ENCODE data around the gene CTSE. TPM values are rescaled to one million over a fixed set of nuclear protein-coding genes. Genes with fewer than 3 reads are reported as not detected.
A peak's percentile ranks its signal among the peaks of the same experiment; 100 is the strongest.

Gene CTSE
- total and polyA plus RNA-seq, 2 of the 13 experiments (the other 11 are each of a cell fraction or from before 2014, with no cell fraction given) = 0.50 to 0.69 TPM

- TF ChIP-seq ZNF430 (CRISPR knock-in tag; IDR thresholded peaks at IDR 0.05) (no peak), SRY (CRISPR knock-in tag; IDR thresholded peaks at IDR 0.05) (no peak), NCOA1 (CRISPR knock-in tag; IDR thresholded peaks at IDR 0.05) (0 out of 2 replicates have a peak, but pooled peaks have one; percentile 24), NR2C2 (CRISPR knock-in tag; IDR thresholded peaks at IDR 0.05; ENCODE audit: borderline replicate concordance) (peak; percentile 36; the same call in 1 of the 2 replicates), ZNF577 (CRISPR knock-in tag; IDR thresholded peaks at IDR 0.05; ENCODE audit: borderline replicate concordance, low read depth) (no peak), THAP11 (CRISPR knock-in tag; IDR thresholded peaks at IDR 0.05) (peak; percentile 41; the same call in 1 of the 2 replicates), KLF13 (CRISPR knock-in tag; IDR thresholded peaks at IDR 0.05) (no peak), CREB3 (CRISPR knock-in tag; IDR thresholded peaks at IDR 0.05) (no peak), ZNF343 (CRISPR knock-in tag; IDR thresholded peaks at IDR 0.05) (no peak), ZNF691 (CRISPR knock-in tag; IDR thresholded peaks at IDR 0.05; ENCODE audit: borderline replicate concordance, low read depth) (0 out of 2 replicates have a peak, but pooled peaks have one; percentile 61), ZFP36 (IDR thresholded peaks at IDR 0.05; ENCODE audit: borderline replicate concordance, low read depth, low read length, partially characterized antibody) (no peak), KIAA2018 (CRISPR knock-in tag; IDR thresholded peaks at IDR 0.05; ENCODE audit: borderline replicate concordance) (no peak)
- TF ChIP-seq, protein P1, sequence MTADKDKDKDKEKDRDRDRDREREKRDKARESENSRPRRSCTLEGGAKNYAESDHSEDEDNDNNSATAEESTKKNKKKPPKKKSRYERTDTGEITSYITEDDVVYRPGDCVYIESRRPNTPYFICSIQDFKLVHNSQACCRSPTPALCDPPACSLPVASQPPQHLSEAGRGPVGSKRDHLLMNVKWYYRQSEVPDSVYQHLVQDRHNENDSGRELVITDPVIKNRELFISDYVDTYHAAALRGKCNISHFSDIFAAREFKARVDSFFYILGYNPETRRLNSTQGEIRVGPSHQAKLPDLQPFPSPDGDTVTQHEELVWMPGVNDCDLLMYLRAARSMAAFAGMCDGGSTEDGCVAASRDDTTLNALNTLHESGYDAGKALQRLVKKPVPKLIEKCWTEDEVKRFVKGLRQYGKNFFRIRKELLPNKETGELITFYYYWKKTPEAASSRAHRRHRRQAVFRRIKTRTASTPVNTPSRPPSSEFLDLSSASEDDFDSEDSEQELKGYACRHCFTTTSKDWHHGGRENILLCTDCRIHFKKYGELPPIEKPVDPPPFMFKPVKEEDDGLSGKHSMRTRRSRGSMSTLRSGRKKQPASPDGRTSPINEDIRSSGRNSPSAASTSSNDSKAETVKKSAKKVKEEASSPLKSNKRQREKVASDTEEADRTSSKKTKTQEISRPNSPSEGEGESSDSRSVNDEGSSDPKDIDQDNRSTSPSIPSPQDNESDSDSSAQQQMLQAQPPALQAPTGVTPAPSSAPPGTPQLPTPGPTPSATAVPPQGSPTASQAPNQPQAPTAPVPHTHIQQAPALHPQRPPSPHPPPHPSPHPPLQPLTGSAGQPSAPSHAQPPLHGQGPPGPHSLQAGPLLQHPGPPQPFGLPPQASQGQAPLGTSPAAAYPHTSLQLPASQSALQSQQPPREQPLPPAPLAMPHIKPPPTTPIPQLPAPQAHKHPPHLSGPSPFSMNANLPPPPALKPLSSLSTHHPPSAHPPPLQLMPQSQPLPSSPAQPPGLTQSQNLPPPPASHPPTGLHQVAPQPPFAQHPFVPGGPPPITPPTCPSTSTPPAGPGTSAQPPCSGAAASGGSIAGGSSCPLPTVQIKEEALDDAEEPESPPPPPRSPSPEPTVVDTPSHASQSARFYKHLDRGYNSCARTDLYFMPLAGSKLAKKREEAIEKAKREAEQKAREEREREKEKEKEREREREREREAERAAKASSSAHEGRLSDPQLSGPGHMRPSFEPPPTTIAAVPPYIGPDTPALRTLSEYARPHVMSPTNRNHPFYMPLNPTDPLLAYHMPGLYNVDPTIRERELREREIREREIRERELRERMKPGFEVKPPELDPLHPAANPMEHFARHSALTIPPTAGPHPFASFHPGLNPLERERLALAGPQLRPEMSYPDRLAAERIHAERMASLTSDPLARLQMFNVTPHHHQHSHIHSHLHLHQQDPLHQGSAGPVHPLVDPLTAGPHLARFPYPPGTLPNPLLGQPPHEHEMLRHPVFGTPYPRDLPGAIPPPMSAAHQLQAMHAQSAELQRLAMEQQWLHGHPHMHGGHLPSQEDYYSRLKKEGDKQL (CRISPR knock-in tag; IDR thresholded peaks at IDR 0.05; ENCODE audit: low read depth) = no peak
Observed at GRCh38 chr1:206048582-206048981, 24.9 kb upstream of the CTSE start (continued).

All from HepG2 (cell line).